Measurements from ENCODE around the gene CDH6.

Gene CDH6

GRCh38 chr5:31375999-31376720, 182.7 kb downstream of the CDH6 start:
- no peak for DNase-seq (ENCODE audit: low read depth in 2 of 2)

- DNase-seq (ENCODE audit: low read depth in 2 of 2), result no peak
These were observed 183.9 kb downstream of the CDH6 start for GRCh38 chr5:31377274-31377946.

- no peak for DNase-seq (ENCODE audit: low read depth in 2 of 2)
These were observed 184.7 kb downstream of the CDH6 start for GRCh38 chr5:31378136-31378535.
